Activated T-helper 9 cell treated with anti-CD3 and anti-CD28 coated beads, Interleukin-2, amount 50 U/mL, for 16 hours (primary cell): ENCODE measurements around the gene GJA5.

Experiments used
- DNase-seq: peaks from one replicate; pipeline ENCODE4 v3.0.0-alpha.2; 2020; ENCODE audit warnings: low read depth

Gene GJA5

DNA sequence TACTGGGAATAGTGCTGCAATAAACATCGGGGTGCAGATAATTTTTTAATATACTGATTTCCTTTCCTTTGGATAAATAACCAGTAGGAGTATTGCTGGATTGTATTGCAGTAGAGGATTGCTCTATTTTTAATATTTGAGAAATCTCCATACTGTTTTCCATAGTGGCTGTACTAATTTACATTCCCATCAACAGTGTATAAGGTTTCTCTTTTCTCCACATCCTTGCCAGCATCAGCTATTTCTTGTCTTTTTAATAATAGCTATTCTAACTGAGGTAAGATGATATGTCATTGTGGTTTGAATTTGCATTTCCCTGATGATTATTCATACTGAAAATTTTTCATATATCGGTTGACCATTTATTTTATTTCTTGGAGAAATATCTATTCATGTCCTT is 31.1 kb downstream of the GJA5 start:
- no peak for DNase-seq

DNA sequence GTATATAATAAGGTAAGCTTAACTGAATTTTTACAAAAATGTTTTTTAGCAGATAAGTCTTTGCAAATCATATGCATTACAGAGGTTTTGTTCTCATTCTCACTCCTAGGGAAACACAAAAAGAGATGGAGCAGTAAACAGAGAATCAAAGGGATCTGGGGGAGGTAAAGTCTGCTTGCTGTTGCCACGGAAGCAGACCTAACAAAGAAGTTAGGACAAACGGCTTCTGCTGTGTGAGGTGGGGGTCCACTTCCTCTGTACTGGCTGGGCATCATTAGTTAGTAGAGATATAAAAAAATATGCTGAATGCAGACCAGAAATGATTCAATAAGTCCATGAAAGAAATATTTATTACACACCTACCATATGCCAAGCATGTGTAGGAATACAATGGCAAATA is 34.2 kb downstream of the GJA5 start:
- no peak for DNase-seq

DNA sequence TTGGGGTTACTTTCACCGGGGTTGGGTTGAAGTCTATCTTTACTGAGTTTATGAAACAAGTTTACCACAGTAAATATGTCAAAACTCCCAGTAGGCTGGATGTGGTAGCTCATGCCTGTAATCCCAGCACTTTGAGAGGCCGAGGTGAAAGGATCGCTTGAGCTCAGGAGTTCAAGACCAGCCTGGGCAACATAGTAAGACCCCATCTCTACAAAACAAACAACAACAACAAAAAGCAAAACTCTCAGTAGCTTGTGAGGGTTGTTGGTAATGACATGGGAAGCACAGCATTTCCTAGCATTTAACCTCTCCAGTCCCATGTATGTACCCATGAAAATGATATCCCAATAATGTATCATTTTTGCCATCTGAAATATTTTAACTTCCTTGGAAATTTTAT is 34.7 kb downstream of the GJA5 start:
- DNase-seq, result no peak

DNA sequence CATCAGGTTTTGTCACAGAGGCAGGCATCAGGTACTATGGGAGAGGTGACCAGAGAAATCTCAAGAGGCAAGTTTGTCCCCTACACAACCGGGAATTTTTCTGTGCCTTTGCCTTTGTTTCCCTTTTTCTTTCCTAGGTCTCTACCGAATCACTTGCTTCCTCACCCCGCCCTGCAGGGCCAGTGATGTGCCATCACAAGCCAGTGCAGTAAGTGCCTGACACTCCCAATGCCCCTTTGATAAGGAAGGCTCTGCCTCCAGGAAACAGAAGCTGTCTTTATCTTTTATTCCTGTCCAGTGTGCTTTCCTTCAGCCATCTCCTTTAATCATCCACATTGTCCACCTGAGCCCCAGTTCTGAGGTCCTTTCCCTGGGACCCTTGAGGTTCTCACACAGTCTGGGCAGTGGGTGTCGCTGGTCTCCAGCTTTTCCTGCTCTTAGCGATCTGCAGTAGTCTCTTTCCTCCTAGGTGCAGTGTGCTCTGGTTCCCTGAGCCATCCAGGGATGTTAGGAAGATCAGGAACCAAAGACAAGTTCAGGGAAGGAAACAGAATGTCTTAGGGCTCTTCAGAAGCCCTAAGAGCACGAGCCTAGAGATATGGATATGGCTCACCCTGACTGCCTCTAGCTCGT is 36.6 kb downstream of the GJA5 start:
- DNase-seq, result no peak

DNA sequence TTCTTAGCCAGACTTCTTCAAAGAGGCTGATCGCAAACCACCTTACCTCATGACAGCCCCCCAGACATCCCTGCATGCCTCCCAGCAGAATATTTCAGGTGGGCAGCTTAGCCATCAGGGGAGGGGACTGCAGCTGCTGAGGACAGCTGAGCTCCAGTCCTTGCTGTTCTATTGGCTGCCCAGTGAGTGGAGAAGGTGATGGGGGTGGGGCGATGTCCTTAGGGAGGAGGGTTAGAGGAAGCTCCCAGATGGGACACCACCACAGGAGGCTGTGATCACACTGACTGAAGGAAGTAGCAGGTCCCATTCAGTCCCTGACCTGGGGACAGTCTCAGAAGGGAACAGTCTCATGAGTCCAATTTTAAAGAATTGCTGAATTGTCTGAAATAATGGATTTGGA is 38.3 kb downstream of the GJA5 start:
- no peak for DNase-seq

DNA sequence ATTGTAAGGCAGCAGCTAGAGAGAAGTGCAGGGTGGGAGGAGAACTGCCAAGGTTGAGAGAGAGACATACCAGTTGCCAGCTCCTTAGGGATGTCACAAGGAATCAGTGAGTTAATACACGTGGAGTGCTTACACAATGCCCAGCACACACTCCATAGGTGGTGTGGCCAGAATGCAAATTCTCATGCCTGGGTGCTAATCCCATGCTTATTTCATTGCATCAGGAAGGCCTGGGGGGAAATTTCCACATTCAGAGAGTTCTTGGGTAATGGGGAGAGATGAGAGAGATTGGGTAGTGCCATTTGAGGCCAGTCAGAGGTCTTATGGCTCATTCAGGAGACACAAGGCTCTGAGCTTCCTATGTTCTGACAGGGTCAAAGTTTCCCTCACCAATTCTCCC is 38.7 kb downstream of the GJA5 start:
- no peak for DNase-seq

GRCh38 chr1:147720557-147720956 is 39.8 kb downstream of the GJA5 start:
- DNase-seq, result no peak

- DNase-seq, result no peak
Measured at GRCh38 chr1:147719711-147720225, 40.6 kb downstream of the GJA5 start.

- no peak for DNase-seq
Measured at GRCh38 chr1:147719029-147719698, 41.2 kb downstream of the GJA5 start.

DNA sequence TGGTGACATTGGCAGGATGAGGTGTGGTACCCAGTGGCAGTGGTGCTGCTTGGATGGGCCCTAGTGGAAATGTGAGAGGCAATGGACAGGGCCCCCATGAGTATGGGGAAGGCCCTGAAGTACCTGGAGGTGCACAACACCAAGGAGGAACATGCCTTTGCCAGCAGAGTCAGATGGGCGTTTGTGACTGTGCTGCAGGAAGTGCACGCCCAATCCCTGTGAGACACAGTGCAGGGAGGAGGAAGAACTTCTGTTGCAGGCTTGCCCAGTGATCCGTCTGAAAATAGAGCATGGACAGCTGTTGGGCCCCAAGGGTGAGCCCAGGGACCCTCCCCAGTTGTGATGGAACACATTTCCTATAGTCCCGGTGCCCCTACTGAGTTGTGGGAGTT is 42.7 kb downstream of the GJA5 start:
- no peak for DNase-seq

- DNase-seq, result no peak
Measured at GRCh38 chr1:147717051-147717705, 43.2 kb downstream of the GJA5 start.

GRCh38 chr1:147712605-147713004 is 47.8 kb downstream of the GJA5 start:
- DNase-seq, result no peak
